H9 (cell line): ENCODE data around the gene SEMA7A. TPM values are rescaled to one million over a fixed set of nuclear protein-coding genes. Genes with fewer than 3 reads are reported as not detected.

Experiments used
- DNase-seq: peaks from one replicate; pipeline ENCODE4 v3.0.0-alpha.2; 2017
- H2AFZ ChIP-seq: one replicate; pipeline ENCODE4 v1.6.1; 2013; ENCODE audit warnings: mild to moderate bottlenecking, low read length, control low read depth, moderate library complexity
- H2AK5ac ChIP-seq: 2 replicates; pipeline ENCODE4 v1.6.1; 2013; ENCODE audit warnings: low read length, control low read depth, mixed read lengths; ENCODE audit not compliant: insufficient read length
- H2BK120ac ChIP-seq: one replicate; pipeline ENCODE4 v1.6.1; 2013; ENCODE audit warnings: low read depth, mild to moderate bottlenecking, low read length, control low read depth, inconsistent platforms; ENCODE audit not compliant: poor library complexity, severe bottlenecking
- H2BK12ac ChIP-seq: 2 replicates; pipeline ENCODE4 v1.6.1; 2013; ENCODE audit warnings: low read length, control low read depth, mixed read lengths, low read depth; ENCODE audit not compliant: insufficient read length
- H2BK15ac ChIP-seq: 2 replicates; pipeline ENCODE4 v1.6.1; 2013; ENCODE audit warnings: low read depth, low read length, control low read depth
- H2BK20ac ChIP-seq: one replicate; pipeline ENCODE4 v1.6.1; 2013; ENCODE audit warnings: low read depth, mild to moderate bottlenecking, low read length, control low read depth, inconsistent platforms; ENCODE audit not compliant: poor library complexity, severe bottlenecking
- H2BK5ac ChIP-seq: 2 replicates; pipeline ENCODE4 v1.6.1; 2013; ENCODE audit warnings: low read length, control low read depth, mixed read lengths; ENCODE audit not compliant: insufficient read length
- H3K14ac ChIP-seq: 2 replicates; pipeline ENCODE4 v1.6.1; 2013; ENCODE audit warnings: low read length, control low read depth; ENCODE audit not compliant: insufficient read depth
- H3K18ac ChIP-seq: 2 replicates; pipeline ENCODE4 v1.6.1; 2013; ENCODE audit warnings: low read depth, mild to moderate bottlenecking, mixed read lengths, low read length, control low read depth; ENCODE audit not compliant: insufficient read length
- H3K23ac ChIP-seq: 2 replicates; pipeline ENCODE4 v1.6.1; 2013; ENCODE audit warnings: low read length, control low read depth, mixed read lengths, low read depth; ENCODE audit not compliant: insufficient read length
- H3K23me2 ChIP-seq: 2 replicates; pipeline ENCODE4 v1.6.1; 2013; ENCODE audit warnings: low read depth, mild to moderate bottlenecking, mixed read lengths, low read length, control low read depth; ENCODE audit not compliant: insufficient read length, poor library complexity, severe bottlenecking
- H3K27ac ChIP-seq: 2 replicates; pipeline ENCODE4 v1.5.1; 2013; ENCODE audit warnings: low read length, control low read depth, mixed read lengths, low read depth; ENCODE audit not compliant: insufficient read length
- H3K27me3 ChIP-seq: 2 replicates; pipeline ENCODE4 v1.6.1; 2013; ENCODE audit warnings: low read length, control low read depth, inconsistent platforms; ENCODE audit not compliant: insufficient read depth
- H3K4ac ChIP-seq: 2 replicates; pipeline ENCODE4 v1.6.1; 2013; ENCODE audit warnings: low read depth, mild to moderate bottlenecking, control low read depth, inconsistent platforms, low read length, moderate library complexity
- H3K4me1 ChIP-seq: 2 replicates; pipeline ENCODE4 v1.6.1; 2013; ENCODE audit warnings: low read length, control low read depth, inconsistent platforms; ENCODE audit not compliant: insufficient read depth
- H3K4me2 ChIP-seq: 2 replicates; pipeline ENCODE4 v1.6.1; 2013; ENCODE audit warnings: low read length, control low read depth, mixed read lengths; ENCODE audit not compliant: insufficient read length, insufficient read depth
- H3K56ac ChIP-seq: 2 replicates; pipeline ENCODE4 v1.6.1; 2013; ENCODE audit warnings: low read depth, mild to moderate bottlenecking, mixed read lengths, low read length, control low read depth; ENCODE audit not compliant: insufficient read length
- H3K79me1 ChIP-seq: 2 replicates; pipeline ENCODE4 v1.6.1; 2013; ENCODE audit warnings: low read depth, mild to moderate bottlenecking, moderate library complexity, low read length, control low read depth, inconsistent platforms; ENCODE audit not compliant: insufficient read depth, poor library complexity, severe bottlenecking
- H3K79me2 ChIP-seq: 2 replicates; pipeline ENCODE4 v1.6.1; 2013; ENCODE audit warnings: low read length, control low read depth, inconsistent platforms; ENCODE audit not compliant: insufficient read depth
- H3K9ac ChIP-seq: 2 replicates; pipeline ENCODE4 v1.6.1; 2013; ENCODE audit warnings: low read length, control low read depth, mixed read lengths; ENCODE audit not compliant: insufficient read length; ENCODE audit errors: extremely low read depth
- H3K9me3 ChIP-seq: one replicate; pipeline ENCODE4 v1.6.1; 2013; ENCODE audit warnings: low read depth, low read length, inconsistent platforms; ENCODE audit not compliant: control insufficient read depth
- H3T11ph ChIP-seq: one replicate; pipeline ENCODE4 v1.6.1; 2013; ENCODE audit warnings: mild to moderate bottlenecking, low read length, control low read depth, inconsistent platforms
- H4K20me1 ChIP-seq: one replicate; pipeline ENCODE4 v1.6.1; 2013; ENCODE audit not compliant: control insufficient read depth, insufficient read length, insufficient read depth
- H4K5ac ChIP-seq: 2 replicates; pipeline ENCODE4 v1.6.1; 2013; ENCODE audit warnings: low read depth, mild to moderate bottlenecking, mixed read lengths, low read length, control low read depth; ENCODE audit not compliant: insufficient read length
- H4K8ac ChIP-seq: replicated peaks from 2 replicates; pipeline ENCODE4 v1.6.1; 2013; ENCODE audit warnings: low read length, control low read depth, mixed read lengths, low read depth; ENCODE audit not compliant: insufficient read length
- H4K91ac ChIP-seq: 2 replicates; pipeline ENCODE4 v1.6.1; 2013; ENCODE audit warnings: low read depth, mild to moderate bottlenecking, moderate library complexity, mixed read lengths, low read length, control low read depth; ENCODE audit not compliant: insufficient read length
- H3K27ac Mint-ChIP-seq, 3 experiments: 2 replicates in 2 of 3; 3 replicates in 1 of 3; pipeline ENCODE4 v1.8.0; 2020 to 2021; ENCODE audit warnings: mixed read lengths in 3 of 3, mild to moderate bottlenecking in 1 of 3, moderate library complexity in 1 of 3
- H3K27me3 Mint-ChIP-seq: 2 replicates; pipeline ENCODE4 v1.8.0; 2021; ENCODE audit warnings: low read depth, mild to moderate bottlenecking, moderate library complexity, mixed read lengths
- H3K36me3 Mint-ChIP-seq, 3 experiments: 2 replicates in 2 of 3; 3 replicates in 1 of 3; pipeline ENCODE4 v1.8.0; 2020 to 2021; ENCODE audit warnings: low read depth in 3 of 3, mixed read lengths in 3 of 3; ENCODE audit not compliant: insufficient read depth in 1 of 3
- H3K4me1 Mint-ChIP-seq, 2 experiments: 2 replicates each; pipeline ENCODE4 v1.8.0; 2020; ENCODE audit warnings: mixed read lengths in 2 of 2
- H3K4me3 Mint-ChIP-seq, 2 experiments: 2 replicates in 1 of 2; 3 replicates in 1 of 2; pipeline ENCODE4 v1.8.0; 2020 to 2021; ENCODE audit warnings: mild to moderate bottlenecking in 2 of 2, mixed read lengths in 2 of 2, moderate library complexity in 1 of 2
- H3K9me3 Mint-ChIP-seq, 2 experiments: 2 replicates in 1 of 2; 3 replicates in 1 of 2; pipeline ENCODE4 v1.8.0; 2020; ENCODE audit warnings: mild to moderate bottlenecking in 2 of 2, mixed read lengths in 2 of 2, moderate library complexity in 1 of 2
- CTCF ChIP-seq: fragments of 200-600 bp; sonication (generic); conservative IDR thresholded peaks from 3 replicates; pipeline ENCODE4 v1.8.0; 2021; ENCODE audit warnings: antibody characterized with exemption, mild to moderate bottlenecking
- WGBS: extraction: QIAGEN DNeasy Blood & Tissue Kit; methylation state at CpG from one replicate; pipeline ENCODE4 v1.1.7; 2013; ENCODE audit warnings: missing lambda C conversion rate, low lambda C conversion rate, mixed read lengths; ENCODE audit not compliant: insufficient read length; ENCODE audit errors: extremely low coverage; 5-methylcytosine and 5-hydroxymethylcytosine counted together
- total RNA-seq: library from RNA; stranded (reverse); gene quantifications from 2 replicates; pipeline ENCODE4 v1.2.1, GENCODE V29; 2021

Gene SEMA7A
- total RNA-seq, 1 experiment from 2014 or later = 5.7 TPM

- WGBS = no CpG with 5 or more reads among the region's 16 CpGs
- H4K5ac ChIP-seq = no peak overlapping the region
- Mint-ChIP-seq H3K9me3 (no peaks in the 10 kb centered on the region), H3K27me3 (no peaks in the 10 kb centered on the region), H3K27ac (no peak overlapping the region), H3K4me3 (no peak overlapping the region), H3K4me1 (peaks cover 15 to 16% of the 10 kb centered on the region in 2 experiments), H3K36me3 (peaks cover 16 to 63% (median 55%) of the 10 kb centered on the region in 3 experiments)
- no peak overlapping the region for H3K18ac ChIP-seq
- H3K9ac ChIP-seq = no peak overlapping the region
- H3K14ac ChIP-seq = no peak overlapping the region
- no peak overlapping the region for H2BK12ac ChIP-seq
- no peak overlapping the region for H4K8ac ChIP-seq
- no peak overlapping the region for H2AFZ ChIP-seq
- H3K23me2 ChIP-seq = no peaks in the 10 kb centered on the region
- no peak overlapping the region for H2BK5ac ChIP-seq
- no peaks in the 10 kb centered on the region for H4K20me1 ChIP-seq
- H2BK15ac ChIP-seq = no peak overlapping the region
- H2AK5ac ChIP-seq = no peak overlapping the region
- no peak overlapping the region for H4K91ac ChIP-seq
- H3K56ac ChIP-seq = no peak overlapping the region
- no peaks in the 10 kb centered on the region for H3K9me3 ChIP-seq
- no peaks in the 10 kb centered on the region for H3K27me3 ChIP-seq
- H3T11ph ChIP-seq = no peak overlapping the region
- H3K4ac ChIP-seq = no peak overlapping the region
- no peak overlapping the region for H3K4me2 ChIP-seq
- DNase-seq = no peak
- H3K79me1 ChIP-seq = no peaks in the 10 kb centered on the region
- TF ChIP-seq CTCF = no peak
- H3K79me2 ChIP-seq = no peaks in the 10 kb centered on the region
- no peak overlapping the region for H2BK120ac ChIP-seq
- no peak overlapping the region for H2BK20ac ChIP-seq
- no peak overlapping the region for H3K27ac ChIP-seq
- H3K23ac ChIP-seq = no peak overlapping the region
- H3K4me1 ChIP-seq = peaks cover 3% of the 10 kb centered on the region; the same call in 1 of the 2 replicates
Measured at GRCh38 chr15:74451861-74452835, 18.4 kb upstream of the SEMA7A start.
